GM21576 (cell line): ENCODE measurements around the gene CHRNB2.
"Not testable (repeated sequence)": the region's sequence is repeated elsewhere in the genome, so short reads cannot be mapped to it uniquely, and the experiment has no call there.

ENCODE experiments used
- ATAC-seq: cut with Tn5 transposase; IDR thresholded peaks from one replicate; pipeline ENCODE4 v1.9.1; 2021; ENCODE audit warnings: mild to moderate bottlenecking, moderate library complexity; ENCODE audit not compliant: unreplicated experiment

Gene CHRNB2, protein sequence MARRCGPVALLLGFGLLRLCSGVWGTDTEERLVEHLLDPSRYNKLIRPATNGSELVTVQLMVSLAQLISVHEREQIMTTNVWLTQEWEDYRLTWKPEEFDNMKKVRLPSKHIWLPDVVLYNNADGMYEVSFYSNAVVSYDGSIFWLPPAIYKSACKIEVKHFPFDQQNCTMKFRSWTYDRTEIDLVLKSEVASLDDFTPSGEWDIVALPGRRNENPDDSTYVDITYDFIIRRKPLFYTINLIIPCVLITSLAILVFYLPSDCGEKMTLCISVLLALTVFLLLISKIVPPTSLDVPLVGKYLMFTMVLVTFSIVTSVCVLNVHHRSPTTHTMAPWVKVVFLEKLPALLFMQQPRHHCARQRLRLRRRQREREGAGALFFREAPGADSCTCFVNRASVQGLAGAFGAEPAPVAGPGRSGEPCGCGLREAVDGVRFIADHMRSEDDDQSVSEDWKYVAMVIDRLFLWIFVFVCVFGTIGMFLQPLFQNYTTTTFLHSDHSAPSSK

DNA sequence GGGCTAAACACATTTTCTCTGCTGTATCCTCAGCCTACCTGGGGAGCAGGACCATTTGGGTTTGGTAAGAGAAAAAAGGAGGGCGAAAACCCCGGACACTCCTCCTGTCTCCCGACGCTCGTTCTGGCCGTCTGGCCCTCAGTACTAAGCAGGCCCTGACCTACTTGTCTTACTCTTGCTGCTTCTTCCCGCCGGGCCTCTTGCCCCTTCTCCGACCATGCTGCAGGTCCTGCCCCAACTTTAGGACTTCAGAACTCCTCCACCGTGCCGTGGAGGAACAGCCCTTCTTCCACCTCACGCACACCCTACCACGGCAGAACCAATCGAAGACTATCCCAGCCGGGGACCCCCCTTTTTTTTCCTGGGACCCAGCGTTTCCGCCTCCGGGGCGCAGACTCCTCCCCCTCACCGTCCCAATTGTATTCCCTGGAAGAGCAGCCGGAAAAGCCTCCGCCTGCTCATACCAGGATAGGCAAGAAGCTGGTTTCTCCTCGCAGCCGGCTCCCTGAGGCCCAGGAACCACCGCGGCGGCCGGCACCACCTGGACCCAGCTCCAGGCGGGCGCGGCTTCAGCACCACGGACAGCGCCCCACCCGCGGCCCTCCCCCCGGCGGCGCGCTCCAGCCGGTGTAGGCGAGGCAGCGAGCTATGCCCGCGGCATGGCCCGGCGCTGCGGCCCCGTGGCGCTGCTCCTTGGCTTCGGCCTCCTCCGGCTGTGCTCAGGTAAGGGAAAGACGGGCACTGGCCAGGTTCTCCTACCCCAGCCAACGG, at the start of gene CHRNB2:
TSS of gene CHRNB2 (plus strand) at position 393 of the 771 bp plus-strand sequence. CDS start at position 660, 267 bp downstream.
- ATAC-seq: no peak

DNA sequence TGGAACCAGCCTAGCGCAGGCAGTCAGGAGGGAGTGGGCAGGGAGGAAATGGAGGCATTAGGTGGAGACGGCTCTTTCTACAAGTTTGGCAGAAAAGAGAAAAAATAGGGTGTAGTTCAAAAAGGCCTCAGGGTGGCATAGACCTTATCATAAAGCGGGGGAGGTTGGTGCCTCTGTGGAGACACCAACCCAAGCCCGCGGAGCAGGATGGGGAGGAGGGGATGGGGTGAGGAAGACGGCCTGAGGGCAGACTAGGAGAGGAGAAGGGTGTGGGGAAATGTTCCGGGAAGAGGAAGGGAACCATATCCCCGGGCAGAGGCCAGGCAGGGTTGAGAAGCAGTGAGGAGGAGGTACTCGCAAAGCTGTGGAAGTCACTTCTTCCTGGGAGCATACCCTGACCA, 48.0 kb upstream of the CHRNB2 start:
- ATAC-seq: no peak

DNA sequence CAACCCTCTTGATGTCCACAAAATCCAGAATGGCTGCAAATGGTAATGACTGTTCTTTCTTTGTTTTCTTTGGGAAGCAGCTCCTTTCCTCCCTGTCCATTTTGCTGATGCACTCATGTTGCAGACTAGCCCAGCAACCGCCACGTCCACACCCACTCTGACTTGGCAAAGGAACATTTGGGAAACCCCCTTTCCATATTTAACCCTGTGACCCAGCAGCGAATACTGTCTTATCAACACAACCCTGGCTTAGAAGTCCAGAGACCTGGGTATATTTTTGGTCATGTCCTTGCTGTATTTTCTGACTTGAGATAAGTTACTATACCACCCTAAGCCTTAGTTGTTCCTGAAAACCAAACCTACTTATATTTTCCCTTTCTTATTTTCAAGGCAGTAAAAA, 47.2 kb upstream of the CHRNB2 start:
- ATAC-seq: no peak

DNA sequence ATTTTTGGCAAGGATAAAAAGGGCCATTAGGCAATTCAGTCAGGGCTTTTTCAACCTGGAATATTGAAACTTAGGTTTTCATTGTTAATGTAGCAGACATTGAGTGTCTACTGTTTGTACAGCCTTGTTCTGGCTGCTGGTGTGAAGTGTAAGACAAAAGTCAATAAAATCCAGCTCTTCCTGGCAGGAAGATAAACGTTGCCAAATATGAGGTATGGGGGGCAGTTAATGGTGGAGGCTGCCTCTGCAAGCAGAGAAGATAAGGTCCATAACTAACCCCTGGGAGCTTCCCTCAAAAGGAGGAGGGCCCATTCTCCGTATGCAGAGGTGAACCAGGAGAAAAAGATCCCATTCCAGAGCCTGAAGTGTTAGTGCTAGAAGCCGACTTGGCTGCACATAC, 45.9 kb upstream of the CHRNB2 start:
- no peak for ATAC-seq

DNA sequence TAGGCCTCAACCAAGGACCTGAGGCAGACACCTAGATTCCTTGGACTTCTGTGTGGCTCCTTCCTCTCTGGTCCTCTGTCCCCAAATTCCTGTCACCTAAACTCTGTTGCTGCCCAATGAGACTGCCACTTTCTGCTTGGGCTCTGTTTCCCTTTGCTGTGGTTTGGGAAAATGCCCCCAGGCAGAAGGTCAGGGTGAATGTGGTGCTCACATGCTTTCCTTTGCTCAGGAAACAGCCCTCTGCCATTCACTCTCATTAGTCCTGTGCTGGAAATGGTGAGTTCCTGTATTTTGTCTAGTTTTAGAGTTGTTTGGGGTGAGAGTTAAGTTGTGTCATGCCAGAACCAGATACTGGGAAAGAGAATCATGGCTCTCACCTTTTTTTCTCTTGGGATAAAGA, 42.7 kb upstream of the CHRNB2 start:
- no peak for ATAC-seq

DNA sequence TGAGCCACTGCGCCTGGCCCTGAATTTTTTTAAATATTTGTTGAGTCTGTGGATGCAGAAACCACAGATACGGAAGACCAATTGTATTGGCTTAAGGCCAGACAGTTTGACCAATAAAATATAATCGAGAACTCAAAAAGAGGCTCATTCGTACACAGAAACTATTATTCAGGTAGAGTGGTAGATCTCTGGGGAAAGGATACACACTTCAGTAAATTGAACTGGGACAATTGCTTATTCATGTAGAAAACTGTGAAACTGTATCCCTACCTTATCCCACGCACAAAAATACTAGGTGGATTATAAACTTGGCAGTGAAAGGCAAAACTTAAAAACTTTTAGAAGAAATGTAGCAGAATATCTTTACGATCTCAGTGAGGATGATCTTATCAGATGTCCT, 40.4 kb upstream of the CHRNB2 start:
- ATAC-seq: no peak

DNA sequence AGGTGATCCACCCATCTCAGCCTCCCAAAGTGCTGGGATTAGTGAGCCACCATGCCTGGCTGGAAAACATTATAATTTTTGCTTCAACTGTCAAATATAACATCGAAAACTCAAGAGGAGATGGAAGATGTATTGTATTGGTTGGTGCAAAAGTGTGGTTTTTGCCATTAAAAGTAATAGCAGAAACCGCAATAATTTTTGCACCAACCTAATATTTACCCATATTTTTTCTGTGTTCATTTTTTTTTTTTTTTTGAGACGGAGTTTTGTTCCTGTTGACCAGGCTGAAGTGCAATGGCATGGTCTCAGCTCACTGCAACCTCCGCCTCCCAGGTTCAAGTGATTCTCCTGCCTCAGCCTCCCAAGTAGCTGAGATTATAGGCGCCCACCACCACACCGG, 38.3 kb upstream of the CHRNB2 start:
- no peak for ATAC-seq

DNA sequence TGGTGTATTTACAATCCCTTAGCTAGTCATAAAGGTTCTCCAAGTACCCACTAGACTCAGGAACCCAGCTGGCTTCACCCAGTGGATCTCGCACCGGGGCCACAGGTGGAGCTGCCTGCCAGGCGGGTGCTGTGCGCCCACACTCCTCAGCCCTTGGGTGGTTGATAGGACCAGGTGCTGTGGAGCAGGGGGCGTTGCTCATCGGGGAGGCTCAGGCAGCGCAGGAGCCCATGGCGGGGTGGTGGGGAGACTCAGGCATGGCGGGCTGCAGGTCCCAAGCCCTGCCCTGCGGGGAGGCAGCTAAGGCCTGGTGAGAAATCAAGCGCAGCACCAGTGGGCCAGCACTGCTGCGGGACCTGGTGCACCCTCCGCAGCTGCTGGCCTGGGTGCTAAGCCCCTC, 35.6 kb upstream of the CHRNB2 start:
- ATAC-seq: not testable (repeated sequence)

DNA sequence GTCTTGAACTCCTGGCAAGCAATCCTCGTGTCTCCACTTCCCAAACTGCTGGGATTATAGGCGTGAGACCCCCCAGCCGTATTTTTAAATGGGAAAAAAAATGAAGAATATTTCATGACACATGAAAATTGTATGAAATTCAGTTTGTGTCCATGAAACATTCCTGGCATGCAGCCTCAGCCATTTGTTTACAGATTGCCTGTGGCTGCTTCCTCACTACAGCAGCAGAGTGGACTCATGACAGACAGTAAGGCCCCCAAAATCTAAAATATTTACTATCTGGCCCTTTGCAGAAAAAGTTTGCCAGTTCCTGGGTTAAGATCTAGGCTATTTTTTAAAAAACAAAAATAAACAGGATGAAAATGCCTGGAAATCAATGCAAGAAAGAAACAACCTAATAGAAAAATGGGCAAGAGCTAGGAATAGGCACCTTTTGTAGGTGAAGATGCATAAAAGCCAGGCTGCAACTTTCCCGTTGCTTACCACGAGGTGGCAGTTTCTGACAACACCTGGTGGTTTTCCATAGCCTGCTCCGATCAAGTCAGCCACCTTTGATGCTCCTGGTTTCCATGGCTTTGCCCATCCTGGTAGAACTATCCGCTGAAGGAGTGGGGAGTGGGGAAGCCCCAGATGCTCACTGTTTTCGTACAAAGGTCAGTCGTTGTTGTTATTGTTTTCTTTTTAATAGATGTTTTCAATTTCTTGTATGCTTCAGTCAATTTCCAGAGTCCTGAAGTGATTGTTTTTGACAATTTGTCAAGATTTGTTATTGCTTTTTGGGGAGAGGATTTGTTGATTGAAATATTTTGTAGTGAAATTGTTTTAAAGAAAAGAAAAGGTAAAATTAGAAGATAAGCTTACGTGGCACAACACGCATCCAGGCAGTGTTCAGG, 33.4 kb upstream of the CHRNB2 start:
- no peak for ATAC-seq

DNA sequence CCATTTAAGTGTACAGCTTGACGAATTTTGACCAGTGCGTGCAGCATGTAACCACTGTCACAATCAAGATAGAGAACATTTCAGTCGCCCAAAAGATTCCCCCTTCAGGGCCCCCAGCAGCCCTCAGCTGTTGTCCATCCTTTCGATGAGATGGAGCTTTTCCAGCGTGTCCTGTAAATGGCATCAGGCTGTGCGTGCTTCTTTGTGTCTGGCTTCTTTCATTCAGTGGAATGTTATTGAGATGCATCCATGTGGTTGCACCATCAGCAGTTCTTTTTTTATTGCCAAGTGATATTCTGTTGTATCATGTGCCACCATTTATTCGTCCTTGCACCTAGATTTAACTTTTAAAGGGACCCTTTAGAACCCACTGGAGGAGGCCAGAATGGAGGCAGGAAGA, 31.0 kb upstream of the CHRNB2 start:
- no peak for ATAC-seq

DNA sequence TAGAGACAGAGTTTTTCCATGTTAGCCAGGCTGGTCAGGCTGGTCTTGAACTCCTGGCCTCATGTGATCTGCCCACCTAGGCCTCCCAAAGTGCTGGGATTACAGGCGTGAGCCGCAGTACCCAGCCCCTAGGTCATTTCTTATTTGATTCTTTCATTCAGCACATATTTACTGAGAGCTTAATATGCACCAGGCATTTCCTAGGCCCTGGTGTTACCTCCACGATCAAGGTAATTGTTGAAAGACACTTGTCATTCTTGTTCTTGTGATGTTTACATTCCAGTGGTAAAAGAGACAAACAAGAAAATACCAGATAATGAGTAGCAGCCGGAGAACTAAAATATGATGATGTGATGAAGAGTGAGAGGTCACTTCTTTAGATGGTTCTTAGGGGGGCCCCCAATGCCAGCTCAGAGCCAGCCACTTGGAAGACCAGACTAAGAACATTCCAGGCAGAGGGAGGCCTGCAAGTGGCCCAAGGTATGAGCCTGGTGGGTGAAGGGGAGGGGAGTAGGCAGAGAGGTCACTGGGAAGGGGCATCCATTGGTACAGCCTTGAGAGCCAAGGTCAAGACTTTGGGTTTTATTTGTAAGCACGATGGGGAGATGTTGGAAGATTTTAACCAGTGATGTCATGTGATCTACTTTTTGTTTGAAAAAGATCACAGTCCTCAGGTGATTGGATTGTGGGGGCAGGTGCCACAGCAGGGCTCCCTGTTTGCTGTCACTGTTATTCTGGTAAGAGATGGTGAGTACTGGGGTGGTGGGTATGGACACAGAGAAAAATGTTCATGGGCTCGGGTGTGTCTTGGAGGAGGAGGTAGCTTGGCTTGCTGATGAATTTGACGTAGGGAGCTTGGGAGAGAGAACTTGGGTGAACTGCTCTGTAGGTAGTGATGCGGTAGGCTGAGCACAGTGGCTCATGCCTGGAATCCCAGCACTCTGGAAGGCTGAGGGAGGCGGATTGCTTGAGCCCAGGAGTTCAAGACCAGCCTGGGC, 27.8 kb upstream of the CHRNB2 start:
- ATAC-seq: no peak

DNA sequence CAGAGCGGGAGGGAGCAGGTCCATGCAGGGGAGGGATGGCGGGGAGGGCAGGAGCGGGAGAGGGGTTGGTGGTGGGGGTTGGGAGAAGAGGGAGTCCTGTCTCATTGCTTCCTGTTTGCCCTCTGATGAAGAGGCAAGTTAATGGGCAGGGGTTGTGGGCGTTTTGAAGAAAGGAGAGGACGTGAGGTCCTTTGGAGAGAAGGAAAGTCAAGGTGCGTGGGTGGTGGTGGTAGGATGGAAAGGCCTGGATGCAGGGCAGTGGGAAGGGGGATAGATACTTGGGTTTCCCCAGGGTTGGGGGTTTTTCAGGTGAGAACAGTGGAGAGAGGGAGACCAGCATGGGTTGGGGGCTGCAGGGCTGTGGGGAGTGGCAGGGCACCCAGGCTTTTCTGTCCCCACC, 26.3 kb upstream of the CHRNB2 start:
- no peak for ATAC-seq

DNA sequence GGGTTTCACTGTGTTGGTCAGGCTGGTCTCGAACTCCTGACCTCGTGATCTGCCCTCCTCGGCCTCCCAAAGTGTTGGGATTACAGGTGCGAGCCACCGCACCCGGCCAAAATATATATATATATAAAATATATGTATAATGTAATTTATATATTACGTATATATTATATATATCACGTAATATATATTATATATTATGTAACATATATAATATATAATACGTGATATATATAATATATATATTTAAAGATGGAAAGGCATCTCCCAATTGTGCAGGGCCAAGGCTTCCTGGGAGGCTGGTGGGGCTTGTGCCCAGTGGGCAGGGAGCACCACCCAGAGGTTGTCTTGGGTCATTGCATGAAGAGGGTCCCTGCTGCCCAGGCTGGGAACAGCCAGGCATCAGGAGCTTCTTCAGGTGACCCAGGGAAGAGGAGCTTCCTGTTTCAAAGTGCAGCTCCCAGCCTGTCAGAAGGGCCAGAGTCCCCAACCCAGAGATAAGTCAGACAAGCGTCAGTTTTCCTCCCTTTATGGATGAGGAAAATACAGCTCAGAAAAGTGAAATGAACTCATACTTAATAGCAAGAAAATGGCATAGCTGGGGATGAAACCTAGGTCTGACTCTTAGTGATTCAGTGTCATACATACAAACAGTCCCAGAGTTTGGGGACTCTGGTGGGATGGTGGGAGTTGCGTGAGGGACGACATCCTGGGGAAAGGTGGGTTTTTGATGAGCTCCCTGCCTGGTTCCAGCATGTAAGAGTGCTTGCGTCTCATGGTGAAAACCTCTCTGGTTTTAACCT, 21.1 kb upstream of the CHRNB2 start:
- ATAC-seq: no peak

DNA sequence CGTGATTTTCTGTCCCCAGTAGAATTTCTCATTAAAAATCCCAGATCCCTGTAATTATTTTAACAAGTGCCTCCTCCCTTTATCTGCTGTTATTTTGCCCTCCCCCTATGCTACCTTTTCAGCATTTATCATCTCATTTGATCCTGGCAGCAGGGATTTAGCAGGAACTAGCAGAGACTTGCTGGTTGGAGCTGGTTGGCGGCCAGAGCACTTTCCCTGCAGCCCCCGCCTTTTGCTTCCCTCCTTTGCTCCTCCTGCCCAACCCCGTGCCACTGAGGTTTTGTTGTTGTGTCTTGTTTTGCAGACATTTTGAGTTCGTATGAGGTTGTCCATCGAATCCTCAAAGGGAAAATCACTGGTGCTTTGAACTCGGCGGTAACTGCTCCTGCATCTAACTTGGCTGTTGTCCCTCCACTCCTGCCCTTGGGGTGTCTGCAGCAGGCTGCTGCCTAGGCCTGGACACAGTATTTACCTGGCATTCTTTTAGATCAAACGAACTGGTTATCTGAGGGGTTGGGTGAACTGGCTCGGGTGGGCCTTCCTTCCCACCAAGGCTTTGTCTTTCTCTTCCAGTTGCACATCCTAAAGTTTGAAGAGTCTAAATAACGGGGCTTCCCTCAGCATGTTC, 20.4 kb upstream of the CHRNB2 start:
- ATAC-seq: no peak

DNA sequence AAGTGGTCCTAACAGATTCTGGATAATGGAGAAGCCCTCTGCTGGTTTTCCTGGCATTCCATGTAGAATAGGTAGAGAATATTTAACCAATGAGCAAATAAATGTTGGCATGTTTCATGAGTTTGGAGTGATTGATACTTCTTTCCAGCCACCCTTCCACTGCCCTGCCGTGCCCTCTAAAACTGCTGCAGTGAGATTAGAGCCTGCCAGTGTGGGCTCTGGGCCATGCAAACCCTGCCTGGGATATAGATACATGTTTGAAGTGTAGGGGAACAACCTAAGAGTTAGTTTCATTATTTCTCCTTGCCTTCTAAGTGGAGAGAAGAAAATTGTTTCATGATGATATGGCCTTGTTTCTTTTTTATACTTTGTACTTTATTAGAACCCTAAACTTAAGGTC, 19.6 kb upstream of the CHRNB2 start:
- no peak for ATAC-seq

DNA sequence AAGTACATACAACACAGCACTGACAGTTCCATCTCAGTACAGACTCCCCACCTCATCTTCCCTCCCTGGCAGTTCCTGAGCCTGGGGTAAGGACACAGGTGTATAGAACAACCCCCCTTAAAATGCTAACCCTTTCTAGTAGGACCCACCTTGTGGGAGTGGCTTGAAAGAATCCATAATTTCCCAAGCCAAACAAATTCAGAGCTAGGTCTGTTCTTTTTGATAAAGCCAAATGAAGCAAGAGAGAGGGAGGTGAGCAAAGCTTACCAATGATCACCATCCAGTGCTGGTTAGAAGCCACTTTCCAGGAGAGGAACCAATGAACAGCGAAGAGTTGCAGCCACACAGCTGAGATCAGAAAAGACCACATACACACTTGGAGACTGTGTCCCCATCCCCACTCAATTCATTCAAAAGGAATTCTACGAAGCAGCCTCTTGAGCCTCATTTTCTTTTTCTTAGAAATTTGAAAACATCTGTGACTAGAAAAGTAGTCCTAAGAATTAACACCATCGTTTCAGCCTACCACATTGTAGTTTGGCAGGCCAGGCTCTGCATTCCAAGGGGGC, 18.3 kb upstream of the CHRNB2 start:
- ATAC-seq: no peak

DNA sequence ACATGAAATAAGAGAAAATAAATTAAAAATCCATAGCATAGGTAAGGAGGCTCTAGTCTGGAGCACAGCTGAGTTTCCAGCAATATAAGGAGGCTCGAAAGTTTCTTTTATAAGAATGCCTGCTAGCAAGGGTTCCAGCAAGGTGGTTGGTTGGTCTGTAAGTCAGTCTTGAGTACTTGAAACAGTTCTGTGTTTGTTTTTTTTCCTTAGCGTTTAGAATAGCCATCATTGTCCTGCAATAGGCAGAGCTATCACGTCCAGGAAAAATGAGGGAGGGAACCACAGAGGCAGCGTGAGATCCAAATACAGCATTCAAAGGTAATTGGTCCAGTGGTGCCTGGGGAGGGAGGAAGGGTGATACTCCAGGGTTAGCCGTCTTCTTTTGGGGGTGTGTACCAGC, 17.5 kb upstream of the CHRNB2 start:
- no peak for ATAC-seq

DNA sequence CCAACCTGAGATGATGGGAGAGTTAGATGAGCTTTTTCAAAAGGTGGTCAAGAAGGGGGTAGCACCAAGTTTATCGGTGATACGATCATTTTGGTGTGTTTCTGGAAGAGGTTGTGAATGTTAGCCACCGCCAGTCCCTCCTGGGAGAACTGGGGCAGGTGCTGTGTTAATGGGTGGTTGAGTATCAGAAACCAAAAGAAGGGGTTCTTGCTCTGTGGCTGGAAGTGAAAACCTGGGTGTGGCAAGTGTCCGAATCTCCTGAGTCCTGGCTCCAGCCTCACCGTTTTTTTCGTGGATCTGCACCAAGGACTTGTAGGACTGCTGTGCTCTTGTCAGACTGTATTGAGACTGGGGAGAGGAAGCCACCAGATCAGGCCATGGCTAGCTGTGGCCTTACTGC, 16.9 kb upstream of the CHRNB2 start:
- no peak for ATAC-seq
